ENCODE results near the gene ABHD14A.

Gene ABHD14A

DNA sequence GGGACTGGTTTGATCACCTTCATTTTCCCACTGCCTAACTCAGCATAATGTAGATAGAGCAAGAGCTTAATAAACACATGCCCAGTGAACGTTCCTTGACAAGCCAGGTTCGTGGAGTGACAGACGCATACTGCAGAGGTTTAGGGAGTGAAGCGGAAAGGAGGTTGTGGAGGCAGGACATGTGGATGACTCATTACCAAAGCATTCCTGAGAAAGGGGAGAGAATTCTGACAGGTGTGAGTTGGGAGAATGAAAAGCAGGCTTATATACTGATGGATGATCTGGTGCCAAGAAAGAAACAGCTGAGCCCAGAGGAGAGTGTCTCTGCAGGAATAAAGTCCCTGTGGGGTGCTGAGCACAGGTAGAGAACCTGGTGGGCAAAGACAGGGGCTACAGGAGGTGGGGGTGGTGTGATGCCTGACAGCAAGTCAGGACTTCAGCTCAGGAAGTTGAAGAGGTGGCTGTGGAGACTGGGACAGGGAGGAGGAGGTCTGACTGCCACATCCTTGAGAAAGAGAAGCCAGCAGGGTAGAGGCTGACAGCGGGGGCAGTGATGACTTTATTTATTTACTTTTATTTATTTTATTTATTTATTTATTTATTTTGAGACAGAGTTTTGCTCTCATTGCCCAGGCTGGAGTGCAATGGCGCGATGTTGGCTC is 23.2 kb downstream of the ABHD14A start:
- no peak for DNase-seq

DNA sequence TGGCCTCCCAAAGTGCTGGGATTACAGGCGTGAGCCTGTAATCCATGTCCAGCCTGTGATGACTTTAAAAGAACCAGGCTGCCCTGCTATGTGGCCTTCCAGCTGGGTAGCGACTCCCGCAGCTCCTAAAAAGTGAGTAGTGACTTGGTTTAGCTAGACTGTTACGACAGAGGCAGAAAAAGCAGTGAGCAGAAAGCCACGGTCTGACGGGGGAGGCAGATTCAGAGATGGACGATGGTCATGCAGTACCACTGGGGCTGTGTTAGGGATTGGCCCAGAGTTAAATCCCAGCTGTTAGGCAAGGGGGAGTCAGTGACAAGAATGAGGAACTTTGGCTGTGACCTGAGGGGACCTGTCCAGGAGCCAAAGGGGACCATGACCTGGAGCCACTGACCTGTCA is 23.9 kb downstream of the ABHD14A start:
- no peak for DNase-seq

DNA sequence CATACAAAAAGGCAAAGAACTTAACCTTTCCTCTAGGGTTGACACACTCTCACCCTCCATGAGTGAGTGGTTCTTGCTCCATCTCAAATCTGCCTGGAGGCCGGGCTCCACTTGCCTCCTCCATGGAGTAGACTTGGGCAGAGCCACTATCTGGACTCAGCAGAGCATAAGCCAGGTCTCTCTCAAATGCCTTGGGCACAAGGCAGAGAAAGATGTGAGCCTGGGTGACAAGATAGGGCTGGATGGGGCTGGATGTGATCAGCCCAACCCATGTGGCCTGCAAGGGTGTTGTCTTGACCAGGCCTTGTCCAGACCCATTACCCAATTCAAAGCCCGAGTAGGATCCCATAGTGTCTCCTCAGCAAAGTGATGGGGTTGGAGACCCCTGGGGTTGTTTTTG is 25.0 kb downstream of the ABHD14A start:
- no peak for DNase-seq

DNA sequence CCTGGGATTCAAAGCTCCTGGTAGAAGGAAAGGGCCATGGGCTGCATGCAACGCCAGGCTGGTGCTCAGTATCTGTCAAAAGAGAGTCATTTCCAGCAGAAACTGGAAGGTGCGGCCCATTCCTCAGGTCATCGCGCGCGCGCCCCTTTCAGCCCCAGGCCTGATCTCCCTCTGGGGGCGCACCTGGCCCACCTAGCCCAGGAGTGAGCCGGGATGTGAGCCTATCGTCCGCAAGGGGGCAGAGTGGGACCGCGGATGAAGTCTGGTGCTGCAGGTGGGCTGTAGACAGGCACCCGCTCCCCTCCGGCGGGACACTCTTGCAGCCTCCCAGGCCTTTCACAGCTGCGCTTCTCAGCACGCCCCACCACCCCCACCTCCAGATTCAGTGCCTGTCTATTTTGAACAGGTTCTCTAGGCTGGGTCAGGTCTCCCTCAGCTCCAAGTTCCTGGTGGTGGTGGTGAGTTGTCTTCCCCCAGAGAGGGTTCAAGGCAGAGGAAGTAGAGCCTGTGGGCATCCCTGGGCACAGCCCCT is 26.6 kb downstream of the ABHD14A start:
- peak; percentile 83 for DNase-seq

DNA sequence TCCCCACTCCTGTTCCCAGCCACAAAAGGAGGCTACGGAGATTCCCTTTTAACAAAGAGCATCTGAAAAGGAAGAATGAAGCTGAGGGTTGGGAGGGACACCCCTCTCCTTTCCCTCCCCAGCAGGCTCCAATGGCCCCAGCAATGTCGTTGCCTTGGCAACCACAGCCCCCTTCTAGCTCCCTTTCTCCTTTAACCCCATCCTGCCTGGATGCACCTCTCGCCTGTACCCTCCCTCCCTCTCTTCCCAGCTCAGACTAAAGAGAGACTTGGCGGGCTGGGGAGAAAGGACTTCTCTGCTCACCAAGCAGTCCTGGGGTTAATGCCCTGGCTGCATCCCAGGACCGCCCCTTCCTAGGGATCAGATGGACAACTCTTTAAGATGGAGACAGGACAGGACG is 27.9 kb downstream of the ABHD14A start:
- DNase-seq: no peak

DNA sequence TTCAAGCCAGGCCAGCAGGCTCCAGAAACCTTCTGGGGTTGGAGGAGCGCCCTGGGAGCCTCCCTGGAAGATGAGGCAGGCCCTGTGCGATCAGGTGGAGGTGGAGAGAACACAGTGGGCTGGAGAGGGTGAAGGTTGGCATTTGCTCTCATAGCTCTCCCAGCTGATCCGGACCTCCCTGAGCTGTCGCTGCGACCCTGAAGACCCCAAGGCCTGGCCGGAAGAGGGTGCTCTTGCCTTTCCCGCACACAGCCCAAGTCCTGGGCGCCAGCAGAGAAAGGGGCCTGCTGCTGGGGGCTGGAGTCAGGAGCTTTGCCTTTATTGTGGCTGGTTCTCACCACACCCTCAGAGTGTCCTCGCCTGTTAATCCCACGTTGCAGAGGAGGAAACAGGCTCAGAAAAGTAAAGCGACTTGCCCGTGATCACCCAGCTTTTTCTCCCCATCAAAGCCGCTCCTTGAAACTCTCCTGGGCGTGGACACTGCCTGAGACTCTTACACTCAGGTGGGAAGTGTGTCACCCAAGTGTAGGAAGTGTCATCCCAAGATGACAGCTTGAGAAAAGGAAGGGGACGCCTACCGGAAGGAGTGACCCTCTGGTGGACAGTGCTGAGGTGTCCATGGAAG is 29.4 kb downstream of the ABHD14A start:
- DNase-seq: no peak

DNA sequence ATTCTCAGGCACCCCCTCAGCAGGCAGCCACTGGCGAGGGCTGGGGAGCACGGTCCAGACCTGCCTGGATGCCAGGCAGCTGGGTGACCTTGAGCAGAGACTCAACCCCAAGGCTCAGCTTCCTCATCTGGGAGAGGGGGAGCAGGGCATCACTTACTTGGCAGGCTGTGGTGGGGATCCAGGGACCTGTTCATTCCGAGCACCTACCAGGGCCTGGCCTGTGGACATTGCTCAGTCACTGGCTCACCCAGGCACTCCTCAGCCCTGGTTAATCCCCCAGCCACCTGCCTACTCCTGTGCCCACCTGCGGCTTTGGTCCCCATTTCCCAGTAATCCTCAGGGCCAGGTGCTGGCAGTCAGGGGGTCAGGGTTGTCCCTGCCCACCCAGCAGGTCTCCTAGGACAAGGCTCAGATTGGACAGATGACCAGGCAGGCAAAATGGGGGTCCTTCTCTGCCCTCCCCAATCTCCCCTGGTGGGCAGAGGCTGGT is 30.1 kb downstream of the ABHD14A start:
- no peak for DNase-seq

DNA sequence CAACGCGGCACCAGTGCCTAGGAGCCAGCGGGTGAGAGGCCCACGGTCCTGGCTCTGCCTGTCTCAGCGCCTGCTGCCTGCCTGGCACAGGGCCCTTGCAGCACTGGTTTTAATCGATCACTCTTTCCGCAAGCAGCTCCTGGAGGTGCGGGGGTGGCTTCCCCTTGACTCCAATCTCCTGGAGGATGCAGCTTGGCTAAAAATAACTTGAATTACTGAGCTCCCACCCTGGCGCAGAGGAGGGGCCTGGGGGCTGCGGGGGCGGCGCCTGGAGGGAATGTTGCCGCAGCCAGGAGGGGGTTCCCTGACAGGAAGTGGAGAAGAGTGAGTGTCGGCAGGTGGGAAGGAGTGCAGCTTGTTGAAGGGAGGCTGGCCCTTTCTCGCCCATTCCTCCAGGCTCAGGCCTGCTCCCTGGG is 30.7 kb downstream of the ABHD14A start:
- DNase-seq: no peak

DNA sequence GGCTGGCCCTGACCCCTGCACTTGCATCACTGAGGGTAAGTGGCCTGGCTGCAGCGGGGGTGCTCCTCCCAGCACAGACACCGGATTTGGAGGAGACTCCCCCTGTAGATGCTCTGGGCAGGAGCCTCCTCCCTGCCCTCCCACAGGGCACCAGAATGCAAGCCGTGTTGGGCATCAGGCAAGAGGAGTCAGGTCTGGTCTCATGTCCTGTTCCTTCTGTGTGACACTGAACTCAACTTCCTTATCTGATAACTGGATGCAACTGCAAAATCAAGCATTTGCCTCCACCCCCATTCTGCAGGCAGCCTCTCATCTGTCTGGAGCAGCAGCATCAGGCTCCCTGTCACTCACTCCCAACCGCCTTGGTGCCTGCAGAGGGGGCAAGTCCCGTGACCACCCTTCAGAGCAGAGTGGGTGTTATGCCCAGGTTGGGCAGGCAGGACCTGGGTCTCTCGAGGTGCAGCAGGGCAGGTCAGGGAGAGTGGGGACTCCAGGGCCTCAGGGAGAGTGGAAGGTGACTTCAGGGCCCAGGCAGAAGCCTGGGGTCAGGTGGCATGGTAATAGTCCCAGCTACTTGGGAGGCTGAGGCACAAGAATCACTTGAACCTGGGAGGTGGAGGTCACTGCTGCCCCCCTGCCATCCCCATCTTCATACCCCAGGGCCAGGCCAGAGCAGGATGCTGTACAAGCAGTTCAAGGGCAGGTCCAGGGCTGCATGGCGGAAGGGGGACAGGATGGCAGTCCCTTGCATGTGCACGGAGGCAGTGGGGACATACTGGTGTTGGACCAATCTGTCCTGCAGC is 31.4 kb downstream of the ABHD14A start:
- no peak for DNase-seq

DNA sequence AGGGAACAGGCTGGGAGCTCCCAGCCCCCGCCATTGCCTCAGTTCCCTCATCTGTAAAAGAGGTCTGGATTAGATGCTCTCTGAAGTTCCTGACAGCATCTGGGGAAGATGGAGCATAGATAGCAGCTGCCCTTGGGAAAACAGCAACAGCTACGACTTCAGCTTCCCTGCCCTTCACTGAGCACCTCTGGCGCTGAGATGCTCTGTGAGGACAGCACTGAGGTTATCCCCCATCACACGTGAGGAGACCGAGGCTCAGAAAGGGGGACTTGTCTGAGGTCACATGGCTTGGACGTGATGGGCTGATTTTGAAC is 31.9 kb downstream of the ABHD14A start:
- no peak for DNase-seq

DNA sequence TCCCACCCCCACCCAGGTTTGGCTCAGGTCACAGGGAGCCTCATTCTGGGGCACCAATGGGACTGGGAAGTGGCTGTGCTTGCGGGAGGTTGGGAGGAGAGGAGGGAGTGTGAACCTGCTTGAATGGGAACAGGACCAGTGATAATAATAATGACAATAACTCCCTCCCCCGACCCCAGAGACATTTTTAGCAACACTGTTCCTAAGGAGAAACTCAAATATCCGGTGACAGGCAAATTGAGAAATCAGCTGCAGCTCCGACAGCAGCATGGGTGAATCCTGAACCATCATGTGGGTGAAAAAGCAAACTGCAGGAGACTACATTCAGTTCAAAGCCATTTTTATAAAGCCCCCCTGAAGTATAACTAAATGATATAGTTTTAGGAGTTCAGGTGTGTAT is 32.4 kb downstream of the ABHD14A start:
- no peak for DNase-seq

DNA sequence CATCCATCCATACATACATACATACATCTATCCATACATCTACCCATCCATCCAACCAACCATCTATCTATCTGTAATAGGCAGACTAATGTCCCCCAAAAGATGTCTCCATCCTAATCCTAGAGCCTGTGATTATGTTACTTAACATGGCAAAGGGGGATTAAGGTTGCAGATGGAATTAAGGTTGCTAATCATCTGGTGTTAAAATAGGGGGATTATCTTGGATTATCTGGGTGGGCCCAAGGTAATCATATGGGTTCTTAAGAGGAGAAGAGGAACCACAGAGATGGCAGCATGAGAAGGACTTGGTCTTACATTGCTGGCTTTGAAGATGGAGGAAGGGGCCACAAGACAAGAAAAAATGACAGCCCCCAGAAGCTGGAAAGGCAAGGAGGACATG is 35.6 kb downstream of the ABHD14A start:
- no peak for DNase-seq

DNA sequence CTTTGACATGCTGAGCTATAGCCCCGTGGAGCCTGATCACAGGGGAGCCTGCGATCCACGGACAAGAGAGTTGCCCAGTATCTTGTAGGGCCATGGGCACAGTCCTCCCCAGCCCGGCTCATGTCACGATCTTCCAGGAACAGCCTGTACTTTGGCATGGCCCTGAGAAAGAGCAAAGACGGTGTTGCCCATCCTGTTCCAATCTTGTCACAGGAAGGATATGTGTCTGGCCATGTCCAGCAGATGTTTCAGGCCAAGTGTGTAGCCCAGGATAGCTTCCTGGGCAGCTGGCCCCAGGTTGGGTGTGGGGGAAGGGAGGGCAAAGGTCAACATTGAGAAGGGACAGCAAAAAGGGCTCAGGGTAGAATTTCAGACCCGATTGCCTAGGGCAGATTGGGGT is 37.8 kb downstream of the ABHD14A start:
- DNase-seq: no peak

DNA sequence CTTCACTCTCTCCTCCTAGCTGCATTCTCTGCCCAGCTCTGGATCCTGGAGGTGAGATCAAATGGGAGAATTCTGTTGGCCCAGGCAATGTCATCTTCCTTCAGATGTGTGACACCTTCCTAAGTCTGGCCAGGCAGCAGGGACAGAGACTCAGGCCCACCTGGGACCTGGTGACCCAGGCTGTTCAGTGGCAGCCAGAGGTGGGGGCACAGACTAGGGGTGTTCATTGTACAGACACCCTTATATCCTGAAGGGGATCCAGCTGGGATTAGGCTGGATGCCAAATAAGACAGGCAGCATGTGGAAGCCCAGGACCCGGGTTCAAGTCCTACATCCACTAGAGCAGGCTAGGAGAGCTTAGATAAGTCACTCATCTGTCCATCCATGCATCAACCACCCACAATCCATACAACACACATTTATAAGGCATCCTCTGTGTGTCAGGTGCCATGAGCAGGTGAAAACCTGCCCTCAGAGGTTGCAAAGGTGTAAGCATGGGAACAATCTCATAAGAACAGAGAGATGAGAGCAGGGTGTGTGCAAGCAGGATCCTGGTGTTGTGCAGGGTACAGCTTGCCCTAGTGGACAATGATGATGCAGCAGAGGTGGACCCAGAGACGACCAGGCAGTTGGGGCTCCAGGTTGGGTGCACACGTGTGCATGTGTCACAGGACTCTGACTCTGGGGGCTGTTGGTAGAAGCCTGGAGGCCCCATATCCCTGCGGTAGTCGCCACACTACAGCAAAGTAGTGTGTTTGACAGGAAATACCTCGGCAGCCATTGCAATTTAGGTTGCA is 39.1 kb downstream of the ABHD14A start:
- no peak for DNase-seq

DNA sequence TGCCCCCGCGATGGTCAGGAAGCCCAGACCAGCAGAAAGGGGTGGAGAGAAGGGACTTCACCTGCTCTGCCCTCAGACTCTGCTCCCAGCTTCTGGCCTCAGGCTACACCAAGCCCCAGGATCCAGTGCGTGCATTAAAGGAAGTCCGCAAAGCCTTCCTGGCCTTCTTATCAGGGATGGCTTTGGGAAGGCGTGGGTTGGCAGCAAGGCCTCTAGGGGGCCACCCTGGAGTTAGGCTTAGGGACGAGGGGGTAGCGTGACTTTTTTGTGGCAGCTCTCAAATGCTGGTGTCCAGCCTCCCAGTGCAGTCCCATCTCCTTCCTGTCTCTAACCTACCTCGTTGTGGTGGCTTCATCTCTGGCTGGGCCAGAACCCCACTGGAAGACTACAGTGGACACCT is 39.7 kb downstream of the ABHD14A start:
- no peak for DNase-seq

DNA sequence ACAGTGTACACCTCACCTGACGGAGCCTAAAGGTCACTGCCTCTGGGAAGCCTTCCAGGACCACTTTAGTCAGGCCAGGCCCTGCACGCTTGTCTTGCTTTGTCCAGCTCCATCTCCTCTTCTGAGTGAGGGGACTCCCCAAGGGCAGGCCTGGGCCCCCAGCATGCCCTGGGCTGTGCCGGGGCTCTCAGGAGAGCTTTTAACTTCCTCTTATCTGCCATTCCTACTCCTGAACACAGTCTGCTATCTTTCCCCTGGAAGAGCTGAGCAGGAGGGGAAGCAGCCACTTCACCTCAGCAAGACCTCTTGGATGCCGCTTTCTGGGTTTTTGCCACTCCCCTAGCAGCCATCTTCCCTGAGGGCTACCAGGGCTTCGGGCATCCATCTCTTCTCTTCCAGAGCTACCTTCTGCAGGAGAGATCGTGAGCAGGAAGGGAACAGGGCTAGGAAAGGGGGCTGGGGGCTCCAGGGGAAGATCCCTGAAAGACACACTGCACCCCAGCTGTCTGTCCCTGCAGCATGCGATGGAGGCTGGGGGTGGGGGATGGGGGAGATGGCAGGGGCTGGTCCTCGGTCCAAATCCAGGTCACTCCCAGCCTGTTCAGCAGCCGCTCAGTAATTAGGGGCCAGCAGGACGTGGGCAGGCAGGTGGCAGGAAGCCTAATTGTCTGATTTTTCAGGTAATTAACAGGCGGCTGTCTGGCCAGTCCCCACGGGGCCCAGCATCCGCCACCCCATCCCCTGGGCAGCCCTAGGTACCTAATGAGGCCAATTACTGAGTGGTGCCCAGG is 40.8 kb downstream of the ABHD14A start:
- no peak for DNase-seq

DNA sequence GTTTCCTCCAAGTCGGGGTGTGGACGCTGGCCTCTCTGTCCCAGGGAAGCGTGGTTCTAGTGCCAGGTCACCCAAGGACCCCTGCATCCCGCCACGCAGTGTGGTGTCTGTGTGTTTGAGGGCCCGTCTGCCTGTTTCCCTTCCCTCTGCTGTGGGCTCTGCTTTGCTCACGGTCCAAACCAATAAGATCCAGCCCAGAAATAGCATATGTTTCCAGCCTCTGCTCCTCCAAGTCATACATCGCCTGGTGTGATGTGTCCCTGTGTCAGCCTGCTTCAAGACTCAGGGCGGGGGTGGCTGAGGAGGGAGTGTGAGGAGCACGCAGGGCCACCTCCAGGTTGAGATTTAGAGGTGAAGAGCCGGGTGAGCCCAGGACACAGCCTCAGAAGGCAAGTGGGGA is 42.7 kb downstream of the ABHD14A start:
- DNase-seq: no peak

DNA sequence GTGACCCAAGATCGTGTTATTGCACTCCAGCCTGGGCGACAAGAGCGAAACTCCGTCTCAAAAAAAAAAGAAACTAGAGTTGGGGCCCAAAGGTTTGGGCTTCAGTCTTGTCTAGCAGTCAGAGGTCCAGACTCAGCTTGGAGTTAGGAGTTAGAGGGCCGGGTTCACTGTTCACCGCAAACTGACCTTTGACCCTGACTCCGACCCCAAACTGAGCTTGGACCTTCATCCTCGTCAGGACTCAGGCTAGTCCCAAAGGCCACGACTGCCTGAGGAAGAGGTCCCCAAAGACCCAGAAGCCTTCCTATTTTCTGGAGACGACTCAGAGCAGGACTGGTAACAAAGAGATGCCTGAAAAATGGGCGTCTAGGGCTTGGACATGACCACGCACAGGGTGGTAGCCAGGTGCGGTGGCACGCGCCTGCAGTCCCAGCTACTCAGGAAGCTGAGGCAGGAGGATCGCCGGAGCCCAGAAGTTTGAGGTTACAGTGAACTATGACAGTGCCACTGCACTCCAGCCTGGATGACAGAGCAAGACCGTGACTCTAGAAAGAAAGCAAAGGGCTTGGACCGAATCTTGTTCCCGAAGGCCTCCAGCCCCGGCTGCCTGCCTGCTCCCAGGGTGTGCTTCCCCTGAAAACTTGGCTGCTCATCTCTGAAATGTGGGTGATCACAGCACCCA is 43.6 kb downstream of the ABHD14A start:
- DNase-seq: no peak

DNA sequence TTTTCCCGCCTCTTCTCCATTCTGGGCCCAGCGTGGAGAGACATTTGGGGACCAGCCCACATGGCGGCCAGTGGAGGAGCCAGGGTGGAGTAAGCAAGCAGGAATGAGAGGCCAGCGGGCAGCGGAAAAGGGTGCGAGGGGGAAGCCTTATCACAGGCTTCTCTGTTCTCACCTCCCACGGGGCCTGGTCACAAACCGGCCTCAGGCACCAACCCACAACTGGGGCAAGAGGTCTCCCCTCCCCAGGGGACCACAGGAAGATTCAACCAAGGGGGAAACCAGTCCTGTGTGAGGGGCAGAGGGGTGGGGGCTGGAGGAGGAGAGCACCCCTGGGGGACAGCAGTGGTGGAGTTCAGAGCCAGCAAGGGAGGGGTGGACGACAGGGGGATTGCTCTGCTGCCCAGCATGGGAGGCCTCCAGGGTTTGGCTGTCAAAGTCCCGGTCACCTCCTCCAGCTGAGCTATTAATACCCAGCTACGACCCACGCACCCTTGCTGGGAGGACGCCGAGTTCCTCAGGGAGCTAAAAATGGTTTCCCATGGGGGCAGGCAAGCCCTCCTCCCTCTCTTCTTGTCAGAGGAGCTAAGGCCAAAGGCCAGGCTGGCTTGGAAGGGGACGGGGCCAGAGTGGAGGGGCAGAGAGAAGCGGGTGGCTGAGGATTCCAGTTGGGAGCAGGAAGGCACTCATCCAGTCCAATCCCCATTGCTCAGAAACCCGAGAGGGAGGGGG is 44.7 kb downstream of the ABHD14A start:
- no peak for DNase-seq

DNA sequence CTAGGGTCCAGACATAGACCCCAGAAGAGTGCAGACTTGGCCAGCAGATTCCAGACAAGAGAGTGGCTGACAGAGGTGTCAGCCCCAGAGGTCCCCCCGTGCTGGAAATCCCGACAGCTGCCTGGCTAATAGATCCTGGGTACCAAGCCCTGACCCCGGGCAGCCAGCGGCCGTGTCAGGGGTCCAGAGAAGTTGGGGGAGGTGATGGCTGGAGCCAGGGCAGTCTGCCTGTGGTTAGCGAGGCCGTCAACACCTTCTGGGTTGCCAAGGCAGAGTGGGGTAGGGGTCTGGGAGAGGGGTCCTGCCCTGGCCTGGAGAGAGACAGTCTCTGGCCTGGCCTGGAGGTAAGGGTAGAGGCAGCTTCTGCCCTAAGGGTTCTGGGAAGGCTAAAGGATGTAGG is 45.9 kb downstream of the ABHD14A start:
- no peak for DNase-seq
